ENCODE data around the gene RSL24D1.

DNA sequence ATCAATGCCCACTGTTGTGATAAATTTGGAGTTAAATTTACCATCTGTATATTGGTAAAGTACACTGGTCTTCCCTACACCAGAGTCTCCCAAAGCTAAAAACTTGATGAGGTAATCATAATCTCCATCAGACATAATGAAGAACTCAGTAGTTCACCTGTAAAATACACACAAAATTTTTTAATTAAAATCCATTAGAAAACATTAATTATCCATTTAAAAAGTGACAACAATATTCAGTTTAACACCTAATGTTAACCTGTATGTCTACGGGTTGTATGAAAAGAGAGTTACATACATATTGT is 38.0 kb upstream of the RSL24D1 start:
- TF ChIP-seq, protein P1, sequence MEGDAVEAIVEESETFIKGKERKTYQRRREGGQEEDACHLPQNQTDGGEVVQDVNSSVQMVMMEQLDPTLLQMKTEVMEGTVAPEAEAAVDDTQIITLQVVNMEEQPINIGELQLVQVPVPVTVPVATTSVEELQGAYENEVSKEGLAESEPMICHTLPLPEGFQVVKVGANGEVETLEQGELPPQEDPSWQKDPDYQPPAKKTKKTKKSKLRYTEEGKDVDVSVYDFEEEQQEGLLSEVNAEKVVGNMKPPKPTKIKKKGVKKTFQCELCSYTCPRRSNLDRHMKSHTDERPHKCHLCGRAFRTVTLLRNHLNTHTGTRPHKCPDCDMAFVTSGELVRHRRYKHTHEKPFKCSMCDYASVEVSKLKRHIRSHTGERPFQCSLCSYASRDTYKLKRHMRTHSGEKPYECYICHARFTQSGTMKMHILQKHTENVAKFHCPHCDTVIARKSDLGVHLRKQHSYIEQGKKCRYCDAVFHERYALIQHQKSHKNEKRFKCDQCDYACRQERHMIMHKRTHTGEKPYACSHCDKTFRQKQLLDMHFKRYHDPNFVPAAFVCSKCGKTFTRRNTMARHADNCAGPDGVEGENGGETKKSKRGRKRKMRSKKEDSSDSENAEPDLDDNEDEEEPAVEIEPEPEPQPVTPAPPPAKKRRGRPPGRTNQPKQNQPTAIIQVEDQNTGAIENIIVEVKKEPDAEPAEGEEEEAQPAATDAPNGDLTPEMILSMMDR (IDR thresholded peaks at IDR 0.05) = no peak
- TF ChIP-seq POLR2A (IDR thresholded peaks at IDR 0.05) = no peak
- TF ChIP-seq EP300 (IDR thresholded peaks at IDR 0.05) = no peak

Measured in tibial nerve (tissue), 4 donors.